ENCODE results near the gene INHBB.

DNA sequence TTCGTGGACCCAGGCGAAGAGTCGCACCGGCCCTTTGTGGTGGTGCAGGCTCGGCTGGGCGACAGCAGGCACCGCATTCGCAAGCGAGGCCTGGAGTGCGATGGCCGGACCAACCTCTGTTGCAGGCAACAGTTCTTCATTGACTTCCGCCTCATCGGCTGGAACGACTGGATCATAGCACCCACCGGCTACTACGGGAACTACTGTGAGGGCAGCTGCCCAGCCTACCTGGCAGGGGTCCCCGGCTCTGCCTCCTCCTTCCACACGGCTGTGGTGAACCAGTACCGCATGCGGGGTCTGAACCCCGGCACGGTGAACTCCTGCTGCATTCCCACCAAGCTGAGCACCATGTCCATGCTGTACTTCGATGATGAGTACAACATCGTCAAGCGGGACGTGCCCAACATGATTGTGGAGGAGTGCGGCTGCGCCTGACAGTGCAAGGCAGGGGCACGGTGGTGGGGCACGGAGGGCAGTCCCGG lies 3.5 kb downstream of the INHBB start:
- TF ChIP-seq, protein P1, sequence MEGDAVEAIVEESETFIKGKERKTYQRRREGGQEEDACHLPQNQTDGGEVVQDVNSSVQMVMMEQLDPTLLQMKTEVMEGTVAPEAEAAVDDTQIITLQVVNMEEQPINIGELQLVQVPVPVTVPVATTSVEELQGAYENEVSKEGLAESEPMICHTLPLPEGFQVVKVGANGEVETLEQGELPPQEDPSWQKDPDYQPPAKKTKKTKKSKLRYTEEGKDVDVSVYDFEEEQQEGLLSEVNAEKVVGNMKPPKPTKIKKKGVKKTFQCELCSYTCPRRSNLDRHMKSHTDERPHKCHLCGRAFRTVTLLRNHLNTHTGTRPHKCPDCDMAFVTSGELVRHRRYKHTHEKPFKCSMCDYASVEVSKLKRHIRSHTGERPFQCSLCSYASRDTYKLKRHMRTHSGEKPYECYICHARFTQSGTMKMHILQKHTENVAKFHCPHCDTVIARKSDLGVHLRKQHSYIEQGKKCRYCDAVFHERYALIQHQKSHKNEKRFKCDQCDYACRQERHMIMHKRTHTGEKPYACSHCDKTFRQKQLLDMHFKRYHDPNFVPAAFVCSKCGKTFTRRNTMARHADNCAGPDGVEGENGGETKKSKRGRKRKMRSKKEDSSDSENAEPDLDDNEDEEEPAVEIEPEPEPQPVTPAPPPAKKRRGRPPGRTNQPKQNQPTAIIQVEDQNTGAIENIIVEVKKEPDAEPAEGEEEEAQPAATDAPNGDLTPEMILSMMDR (IDR thresholded peaks at IDR 0.05): no peak
- no peak for TF ChIP-seq POLR2A (IDR thresholded peaks at IDR 0.05)
- TF ChIP-seq EP300 (IDR thresholded peaks at IDR 0.05): no peak
